Thyroid gland (tissue), 4 donors: Measurements from ENCODE around the gene HHIP.

ENCODE experiments used
- POLR2A ChIP-seq, 2 donors: fragments of 450-650 bp; IDR thresholded peaks; one replicate each; pipeline ENCODE4 v1.6.1; 2017; ENCODE audit warnings: antibody characterized with exemption in 2 of 2, mild to moderate bottlenecking in 2 of 2, moderate library complexity in 1 of 2
- TF ChIP-seq, protein P1 (sequence below), 6 experiments: fragments of 200-600 bp in 3 of 6; fragments of 450-650 bp in 3 of 6; sonication (generic) in 3 of 6; IDR thresholded peaks; one replicate each; pipeline ENCODE4 v1.5.1; 2016 to 2019; ENCODE audit warnings: antibody characterized with exemption in 6 of 6, mild to moderate bottlenecking in 2 of 6, inconsistent platforms in 1 of 6, moderate library complexity in 1 of 6

DNA sequence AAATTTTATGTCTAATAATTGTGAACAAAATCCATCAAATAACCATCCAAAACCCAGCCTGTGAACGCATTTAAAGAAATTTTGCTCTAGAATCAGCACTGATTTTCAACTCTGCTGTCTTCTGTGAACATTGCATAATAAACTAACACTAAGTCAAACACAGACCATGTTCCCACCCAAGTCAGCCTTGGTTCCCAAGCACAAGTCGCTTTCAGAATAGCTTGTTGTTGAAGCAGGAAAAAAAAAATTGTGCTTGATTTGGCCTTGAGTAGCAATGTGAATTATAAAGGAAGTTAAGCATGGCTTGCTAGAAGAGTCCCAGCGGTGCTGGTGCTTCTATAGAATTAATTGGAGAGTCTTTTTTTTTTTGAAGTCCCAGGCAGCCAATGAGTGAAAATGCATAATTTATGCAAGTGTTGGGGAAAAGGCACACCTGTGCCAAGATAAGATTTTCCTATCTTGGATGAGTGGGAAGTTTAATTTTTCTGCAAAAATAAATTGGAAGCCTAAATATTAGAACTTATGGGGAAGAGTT is 42.1 kb downstream of the HHIP start:
- TF ChIP-seq, protein P1, sequence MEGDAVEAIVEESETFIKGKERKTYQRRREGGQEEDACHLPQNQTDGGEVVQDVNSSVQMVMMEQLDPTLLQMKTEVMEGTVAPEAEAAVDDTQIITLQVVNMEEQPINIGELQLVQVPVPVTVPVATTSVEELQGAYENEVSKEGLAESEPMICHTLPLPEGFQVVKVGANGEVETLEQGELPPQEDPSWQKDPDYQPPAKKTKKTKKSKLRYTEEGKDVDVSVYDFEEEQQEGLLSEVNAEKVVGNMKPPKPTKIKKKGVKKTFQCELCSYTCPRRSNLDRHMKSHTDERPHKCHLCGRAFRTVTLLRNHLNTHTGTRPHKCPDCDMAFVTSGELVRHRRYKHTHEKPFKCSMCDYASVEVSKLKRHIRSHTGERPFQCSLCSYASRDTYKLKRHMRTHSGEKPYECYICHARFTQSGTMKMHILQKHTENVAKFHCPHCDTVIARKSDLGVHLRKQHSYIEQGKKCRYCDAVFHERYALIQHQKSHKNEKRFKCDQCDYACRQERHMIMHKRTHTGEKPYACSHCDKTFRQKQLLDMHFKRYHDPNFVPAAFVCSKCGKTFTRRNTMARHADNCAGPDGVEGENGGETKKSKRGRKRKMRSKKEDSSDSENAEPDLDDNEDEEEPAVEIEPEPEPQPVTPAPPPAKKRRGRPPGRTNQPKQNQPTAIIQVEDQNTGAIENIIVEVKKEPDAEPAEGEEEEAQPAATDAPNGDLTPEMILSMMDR (IDR thresholded peaks at IDR 0.05), result no peak
- no peak for TF ChIP-seq POLR2A (IDR thresholded peaks at IDR 0.05)
